ENCODE results near the gene MMP2.

MMP2 gene

GRCh38 chr16:55479430-55480140, 587 bp downstream of the MMP2 start:
- Mint-ChIP-seq H3K27ac (no peak overlapping the region), H3K4me1 (peaks cover 5% of the 10 kb centered on the region), H3K4me3 (no peak overlapping the region), H3K27me3 (peaks cover 57% of the 10 kb centered on the region), H3K9me3 (peaks cover under 1 to 3% of the 10 kb centered on the region in 2 donors)
- ATAC-seq: no peak
- DNase-seq: no peak

GRCh38 chr16:55480228-55480655, 1.2 kb downstream of the MMP2 start:
- H3K4me3 Mint-ChIP-seq: no peak overlapping the region
- ATAC-seq: no peak

GRCh38 chr16:55481023-55481422, 2.0 kb downstream of the MMP2 start:
- H3K4me3 Mint-ChIP-seq: no peak overlapping the region

More at GRCh38 chr16:55480228-55480655, 1.2 kb downstream of the MMP2 start:
- Mint-ChIP-seq H3K27ac (no peak overlapping the region), H3K27me3 (peaks cover 57% of the 10 kb centered on the region), H3K9me3 (peaks cover 5 to 8% of the 10 kb centered on the region in 2 donors), H3K4me1 (peaks cover 5% of the 10 kb centered on the region)
- DNase-seq: no peak

GRCh38 chr16:55482056-55482455, 3.1 kb downstream of the MMP2 start:
- Mint-ChIP-seq H3K9me3 (peaks cover 5 to 8% of the 10 kb centered on the region in 2 donors), H3K27ac (no peak overlapping the region), H3K27me3 (peaks cover 41% of the 10 kb centered on the region), H3K4me1 (peaks cover 5% of the 10 kb centered on the region), H3K4me3 (no peak overlapping the region)
- DNase-seq (no peak), ATAC-seq (no peak)

More at GRCh38 chr16:55481023-55481422, 2.0 kb downstream of the MMP2 start:
- Mint-ChIP-seq H3K27ac (no peak overlapping the region), H3K9me3 (peaks cover 5 to 8% of the 10 kb centered on the region in 2 donors), H3K27me3 (peaks cover 51% of the 10 kb centered on the region), H3K4me1 (peaks cover 5% of the 10 kb centered on the region)
- ATAC-seq (no peak), DNase-seq (no peak)

GRCh38 chr16:55487048-55487803, 8.2 kb downstream of the MMP2 start:
- H3K4me1 Mint-ChIP-seq: no peaks in the 10 kb centered on the region
- no peak overlapping the region for H3K4me3 Mint-ChIP-seq
- peaks cover 6% of the 10 kb centered on the region for H3K27me3 Mint-ChIP-seq
- H3K9me3 Mint-ChIP-seq: peaks cover 5 to 14% of the 10 kb centered on the region in 2 donors
- H3K27ac Mint-ChIP-seq: no peak overlapping the region
- ATAC-seq (no peak), DNase-seq (no peak)

GRCh38 chr16:55488306-55488705, 9.3 kb downstream of the MMP2 start:
- no peak overlapping the region for H3K4me3 Mint-ChIP-seq
- DNase-seq (no peak), ATAC-seq (no peak)
- peaks cover 5 to 14% of the 10 kb centered on the region in 2 donors for H3K9me3 Mint-ChIP-seq
- H3K27ac Mint-ChIP-seq: no peak overlapping the region
- H3K27me3 Mint-ChIP-seq: peaks cover 6% of the 10 kb centered on the region
- H3K4me1 Mint-ChIP-seq: no peaks in the 10 kb centered on the region

GRCh38 chr16:55489119-55489955, 10.3 kb downstream of the MMP2 start:
- DNase-seq: no peak
- H3K4me1 Mint-ChIP-seq: no peaks in the 10 kb centered on the region
- no peak for ATAC-seq
- no peak overlapping the region for H3K4me3 Mint-ChIP-seq
- H3K27me3 Mint-ChIP-seq: peaks cover 6% of the 10 kb centered on the region
- peak overlapping the region in 1 of 2 donors; percentile 60 for H3K27ac Mint-ChIP-seq
- H3K9me3 Mint-ChIP-seq: peaks cover 5 to 14% of the 10 kb centered on the region in 2 donors

- H3K9me3 Mint-ChIP-seq: peaks cover under 1 to 8% of the 10 kb centered on the region in 2 donors
These were observed 10.9 kb downstream of the MMP2 start for GRCh38 chr16:55489956-55490265.

GRCh38 chr16:55490301-55490700, 11.3 kb downstream of the MMP2 start:
- Mint-ChIP-seq H3K9me3 (peaks cover 0 to 6% of the 10 kb centered on the region in 2 donors), H3K4me3 (no peak overlapping the region), H3K4me1 (no peaks in the 10 kb centered on the region), H3K27ac (no peak overlapping the region), H3K27me3 (peaks cover 6% of the 10 kb centered on the region)
- DNase-seq (no peak), ATAC-seq (peak; percentile 15)

More at GRCh38 chr16:55489956-55490265, 10.9 kb downstream of the MMP2 start:
- ATAC-seq (no peak), DNase-seq (no peak)
- Mint-ChIP-seq H3K27me3 (peaks cover 6% of the 10 kb centered on the region), H3K27ac (no peak overlapping the region), H3K4me1 (no peaks in the 10 kb centered on the region), H3K4me3 (no peak overlapping the region)

GRCh38 chr16:55491691-55492090, 12.7 kb downstream of the MMP2 start:
- DNase-seq (no peak), ATAC-seq (no peak)
- H3K9me3 Mint-ChIP-seq: peaks cover 0 to 6% of the 10 kb centered on the region in 2 donors
- H3K4me3 Mint-ChIP-seq: no peak overlapping the region
- H3K4me1 Mint-ChIP-seq: peaks cover under 1% of the 10 kb centered on the region
- H3K27ac Mint-ChIP-seq: no peak overlapping the region
- peaks cover 7% of the 10 kb centered on the region for H3K27me3 Mint-ChIP-seq

- Mint-ChIP-seq H3K27ac (no peak overlapping the region), H3K9me3 (peaks cover 0 to 6% of the 10 kb centered on the region in 2 donors)
These were observed 13.9 kb downstream of the MMP2 start for GRCh38 chr16:55492756-55493380.

GRCh38 chr16:55494994-55495421, 16.0 kb downstream of the MMP2 start:
- no peak for DNase-seq
- Mint-ChIP-seq H3K4me3 (no peak overlapping the region), H3K27me3 (peaks cover 8% of the 10 kb centered on the region), H3K4me1 (peaks cover 16% of the 10 kb centered on the region), H3K9me3 (no peaks in the 10 kb centered on the region), H3K27ac (no peak overlapping the region)
- no peak for ATAC-seq

More at GRCh38 chr16:55492756-55493380, 13.9 kb downstream of the MMP2 start:
- Mint-ChIP-seq H3K4me3 (no peak overlapping the region), H3K4me1 (peaks cover 6% of the 10 kb centered on the region), H3K27me3 (peaks cover 14% of the 10 kb centered on the region)
- DNase-seq: no peak
- no peak for ATAC-seq

GRCh38 chr16:55495616-55496289, 16.8 kb downstream of the MMP2 start:
- peaks cover 15% of the 10 kb centered on the region for H3K27me3 Mint-ChIP-seq
- H3K4me1 Mint-ChIP-seq: peaks cover 23% of the 10 kb centered on the region
- H3K4me3 Mint-ChIP-seq: no peak overlapping the region
- no peaks in the 10 kb centered on the region for H3K9me3 Mint-ChIP-seq
- H3K27ac Mint-ChIP-seq: no peak overlapping the region
- ATAC-seq (no peak), DNase-seq (no peak)

- H3K4me3 Mint-ChIP-seq: no peak overlapping the region
- peaks cover 23% of the 10 kb centered on the region for H3K4me1 Mint-ChIP-seq
- ATAC-seq (no peak), DNase-seq (no peak)
- H3K9me3 Mint-ChIP-seq: no peaks in the 10 kb centered on the region
- no peak overlapping the region for H3K27ac Mint-ChIP-seq
- peaks cover 16% of the 10 kb centered on the region for H3K27me3 Mint-ChIP-seq
These were observed 17.6 kb downstream of the MMP2 start for GRCh38 chr16:55496509-55497145.
